ENCODE measurements around the gene DDX49. TPM values are rescaled to one million over a fixed set of nuclear protein-coding genes. Genes with fewer than 3 reads are reported as not detected.

Gene DDX49
- total and polyA plus RNA-seq, 7 donors, result 32.7 to 51.1 (median 38.8) TPM

GRCh38 chr19:18889949-18890745 is 29.4 kb upstream of the DDX49 start:
- no peaks in the 10 kb centered on the region for H3K9me3 ChIP-seq
- DNase-seq, result no peak
- H3K36me3 ChIP-seq, result no peaks in the 10 kb centered on the region
- intact Hi-C loops (cut with DNase I), result no loop called here
- no peak overlapping the region for H3K4me3 ChIP-seq
- H3K4me1 ChIP-seq, result peaks cover 0 to 16% (median 11%) of the 10 kb centered on the region in 4 donors
- WGBS, 2 donors, result 69 to 80% methylated on average over 10 of the region's 10 CpGs
- no peak overlapping the region for H3K27ac ChIP-seq
- H3K27me3 ChIP-seq, result peaks cover 14 to 20% (median 18%) of the 10 kb centered on the region in 3 donors
- TF ChIP-seq POLR2A (IDR thresholded peaks at IDR 0.05), result no peak
- no peak for TF ChIP-seq EP300 (IDR thresholded peaks at IDR 0.05)
- TF ChIP-seq POLR2AphosphoS5 (IDR thresholded peaks at IDR 0.05), result no peak
- TF ChIP-seq CTCF (IDR thresholded peaks at IDR 0.05), result no peak

- WGBS, 2 donors, result 53 to 57% methylated on average over 18 of the region's 18 CpGs
- Histone ChIP-seq H3K4me1 (peaks cover 0 to 27% (median 22%) of the 10 kb centered on the region in 4 donors), H3K27ac (peak overlapping the region in 1 of 4 donors; percentile 14), H3K27me3 (peaks cover 19 to 50% (median 32%) of the 10 kb centered on the region in 3 donors), H3K4me3 (no peak overlapping the region), H3K9me3 (no peaks in the 10 kb centered on the region), H3K36me3 (peaks cover 0 to 4% (median 0%) of the 10 kb centered on the region in 4 donors)
- intact Hi-C loops (cut with DNase I), result no loop called here
- no peak for DNase-seq
- TF ChIP-seq POLR2AphosphoS5 (IDR thresholded peaks at IDR 0.05) (no peak), POLR2A (IDR thresholded peaks at IDR 0.05) (no peak), CTCF (IDR thresholded peaks at IDR 0.05) (no peak)
Measured at GRCh38 chr19:18893587-18894253, 25.8 kb upstream of the DDX49 start.

GRCh38 chr19:18894254-18895037 is 25.1 kb upstream of the DDX49 start:
- Histone ChIP-seq H3K27me3 (peaks cover 19 to 50% (median 32%) of the 10 kb centered on the region in 3 donors), H3K4me3 (peak overlapping the region; percentile 12 to 47 (median 38))

More at GRCh38 chr19:18894254-18895037, 25.1 kb upstream of the DDX49 start:
- TF ChIP-seq EP300 (IDR thresholded peaks at IDR 0.05) (no peak), POLR2A (IDR thresholded peaks at IDR 0.05) (no peak), CTCF (IDR thresholded peaks at IDR 0.05) (no peak), POLR2AphosphoS5 (IDR thresholded peaks at IDR 0.05) (no peak)
- DNase-seq, result no peak
- Histone ChIP-seq H3K27ac (peak overlapping the region in 3 of 4 donors; percentile 8 to 58 (median 14)), H3K36me3 (peaks cover 2 to 11% (median 3%) of the 10 kb centered on the region in 4 donors), H3K9me3 (no peaks in the 10 kb centered on the region), H3K4me1 (peaks cover 0 to 27% (median 22%) of the 10 kb centered on the region in 4 donors)
- 10 to 15% methylated on average over 28 of the region's 28 CpGs for WGBS, 2 donors
- intact Hi-C loops (cut with DNase I), result no loop called here
